HG03060 (cell line): Measurements from ENCODE around the gene GAS5.
"Not testable (repeated sequence)": the region's sequence is repeated elsewhere in the genome, so short reads cannot be mapped to it uniquely, and the experiment has no call there.

ENCODE experiments used
- ATAC-seq: cut with Tn5 transposase; IDR thresholded peaks from one replicate; pipeline ENCODE4 v1.9.1; 2021; ENCODE audit warnings: low read depth, moderate number of reproducible peaks; ENCODE audit not compliant: unreplicated experiment

Gene GAS5

GRCh38 chr1:173870252-173871075, 2.7 kb upstream of the GAS5 start:
- ATAC-seq = no peak

GRCh38 chr1:173869021-173869359, 1.2 kb upstream of the GAS5 start:
- ATAC-seq = no peak

- ATAC-seq = peak; percentile 23
Observed at GRCh38 chr1:173868266-173869020, 654 bp upstream of the GAS5 start, which contains the start of gene ZBTB37. ZBTB37 (plus strand) TSS chr1:173868380; CDS start chr1:173870226, 1,846 bp downstream.

- ATAC-seq = no peak
Observed at GRCh38 chr1:173867141-173867752, 542 bp downstream of the GAS5 start.

DNA sequence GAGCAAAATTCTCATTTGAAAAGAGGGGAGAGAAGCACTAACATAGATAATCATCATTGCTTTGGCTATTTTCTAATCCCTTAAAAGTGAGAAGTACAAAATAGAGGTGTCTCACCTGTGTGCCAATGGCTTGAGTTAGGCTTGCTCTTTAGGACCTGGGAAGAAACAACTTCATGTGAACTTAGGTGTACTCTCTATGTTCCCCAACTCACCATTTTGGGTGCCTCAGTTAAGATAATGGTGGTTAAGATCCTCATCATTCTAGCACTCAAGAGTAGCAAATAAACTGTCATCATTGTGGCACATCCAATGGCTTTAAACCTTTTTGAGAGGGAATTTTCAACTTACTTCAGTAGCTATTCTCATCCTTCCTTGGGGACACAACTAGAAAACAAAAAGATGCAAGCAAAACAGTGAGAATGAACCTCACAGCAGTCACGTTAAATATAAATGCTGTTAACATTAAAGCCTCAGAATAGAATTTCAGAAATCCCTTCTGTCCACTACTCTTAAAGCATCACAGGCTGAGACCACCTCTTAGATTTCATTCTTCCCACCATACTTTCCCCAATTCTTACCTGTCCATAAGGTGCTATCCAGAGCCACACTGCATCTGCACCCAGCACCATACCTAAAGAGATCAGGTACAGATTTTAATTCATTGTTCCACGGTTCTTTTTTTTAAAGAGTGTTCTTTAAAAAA, 1.2 kb downstream of the GAS5 start:
- ATAC-seq = no peak

- no peak for ATAC-seq
Observed at GRCh38 chr1:173865468-173866164, 2.2 kb downstream of the GAS5 start.

- no peak for ATAC-seq
Observed at GRCh38 chr1:173864179-173864867, 3.5 kb downstream of the GAS5 start.

DNA sequence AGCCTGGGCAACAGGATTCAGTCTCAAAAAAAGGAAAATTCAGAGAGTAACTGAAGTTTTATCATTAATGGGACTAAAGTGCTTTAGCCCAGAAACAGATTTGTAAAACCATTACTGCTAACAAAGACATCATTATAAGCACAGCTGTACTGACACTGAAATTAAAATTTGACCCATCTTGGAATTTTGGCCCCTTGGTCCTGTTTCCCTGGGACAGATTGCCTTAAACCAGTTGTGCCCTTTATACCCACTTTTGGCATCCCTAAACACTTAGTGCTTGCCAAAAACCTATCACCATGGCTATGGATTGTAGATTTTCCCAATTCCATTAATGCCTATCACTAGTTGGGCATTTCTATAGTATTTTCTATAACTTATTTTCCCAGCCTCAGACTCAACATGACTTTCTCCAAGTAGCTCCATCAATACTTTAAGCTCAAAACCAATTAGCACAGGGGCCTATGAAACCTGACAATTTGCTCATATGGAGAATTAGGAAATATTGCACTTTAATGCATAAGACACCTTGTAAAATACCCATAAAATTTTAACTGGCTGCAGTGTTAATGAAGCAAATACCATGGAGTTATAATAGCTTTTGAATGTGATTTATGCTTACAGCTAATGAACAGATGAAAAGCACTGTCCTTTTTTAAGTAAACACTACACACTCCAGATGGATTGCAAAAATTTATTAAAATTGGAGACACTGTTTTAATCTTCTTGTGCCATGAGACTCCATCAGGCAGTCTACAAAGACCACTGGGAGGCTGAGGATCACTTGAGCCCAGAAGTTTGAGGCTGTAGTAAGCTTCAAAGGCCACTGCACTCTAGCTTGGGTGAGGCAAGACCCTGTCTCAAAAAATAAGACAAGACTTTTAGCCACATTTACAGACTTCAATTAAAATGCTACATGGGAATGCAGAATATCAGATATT, 4.3 kb downstream of the GAS5 start:
- ATAC-seq = no peak

DNA sequence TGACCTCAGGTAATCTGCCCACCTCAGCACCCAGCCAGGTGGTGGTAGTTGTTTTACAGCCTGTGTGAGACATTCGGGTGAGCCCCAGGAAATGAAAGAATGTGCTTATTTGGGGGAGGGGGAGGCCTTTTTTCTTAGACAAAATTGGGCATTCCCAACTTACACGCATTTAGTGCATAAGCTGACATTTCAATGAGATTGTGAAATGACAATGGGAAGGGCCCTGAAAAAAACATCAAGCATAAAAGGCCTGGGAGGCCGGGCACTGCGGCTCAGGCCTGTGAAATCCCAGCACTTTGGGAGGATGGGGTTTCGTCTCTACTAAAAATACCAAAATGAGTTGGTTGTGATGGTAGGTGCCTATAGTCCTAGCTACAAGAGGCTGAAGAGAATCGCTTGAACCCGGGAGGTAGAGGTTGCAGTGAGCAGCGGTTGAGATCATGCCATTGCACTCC, 5.0 kb downstream of the GAS5 start:
- ATAC-seq = no peak

DNA sequence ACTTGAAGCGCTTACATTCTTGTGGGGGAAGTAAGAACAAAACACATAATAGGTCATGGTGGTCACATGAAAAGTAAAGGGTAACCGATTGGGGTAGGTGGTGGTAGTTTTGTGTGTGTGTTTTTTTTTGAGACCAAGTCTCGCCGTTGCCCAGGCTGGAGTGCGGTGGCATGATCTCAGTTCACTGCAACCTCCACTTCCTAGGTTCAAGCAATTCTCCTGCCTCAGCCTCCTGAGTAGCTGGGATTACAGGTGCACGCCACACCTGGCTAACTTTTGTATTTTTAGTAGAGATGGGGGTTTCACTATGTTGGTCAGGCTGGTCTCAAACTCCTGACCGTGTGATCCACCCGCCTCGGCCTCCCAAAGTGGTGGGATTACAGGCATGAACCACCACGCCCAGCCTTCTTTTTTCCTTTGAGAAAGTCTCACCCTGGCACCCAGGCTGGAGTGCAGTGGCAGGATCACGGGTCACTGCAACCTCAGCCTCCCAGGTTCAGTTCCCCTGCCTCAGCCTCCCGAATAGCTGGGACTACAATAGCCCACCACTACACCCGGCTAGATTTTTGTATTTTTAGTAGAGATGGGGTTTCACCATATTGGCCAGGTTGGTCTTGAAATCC, 5.5 kb downstream of the GAS5 start:
- ATAC-seq = not testable (repeated sequence)

GRCh38 chr1:173861731-173862145, 6.1 kb downstream of the GAS5 start:
- ATAC-seq = no peak

DNA sequence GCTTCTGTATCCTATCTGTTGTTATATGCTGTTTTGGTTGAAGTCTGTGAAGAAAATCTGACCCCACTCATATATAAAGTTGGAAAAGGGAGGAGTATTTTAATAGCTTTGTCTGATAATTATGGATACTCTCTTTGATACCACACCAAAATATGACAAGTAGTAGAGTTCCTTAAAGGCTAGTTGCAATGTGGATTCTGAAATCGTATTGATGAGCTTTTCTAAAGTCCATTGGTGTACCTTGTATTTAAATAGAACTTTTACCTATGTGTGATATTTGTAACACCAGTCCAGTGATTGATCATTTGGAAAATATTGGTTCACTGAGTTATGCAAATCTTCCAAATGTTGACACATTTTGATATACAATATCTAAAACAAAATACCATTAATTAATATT, 7.7 kb downstream of the GAS5 start:
- ATAC-seq = no peak

- ATAC-seq = not testable (repeated sequence)
Observed at GRCh38 chr1:173859547-173859946, 8.2 kb downstream of the GAS5 start.

GRCh38 chr1:173857363-173857917, 10.3 kb downstream of the GAS5 start:
- ATAC-seq = no peak

DNA sequence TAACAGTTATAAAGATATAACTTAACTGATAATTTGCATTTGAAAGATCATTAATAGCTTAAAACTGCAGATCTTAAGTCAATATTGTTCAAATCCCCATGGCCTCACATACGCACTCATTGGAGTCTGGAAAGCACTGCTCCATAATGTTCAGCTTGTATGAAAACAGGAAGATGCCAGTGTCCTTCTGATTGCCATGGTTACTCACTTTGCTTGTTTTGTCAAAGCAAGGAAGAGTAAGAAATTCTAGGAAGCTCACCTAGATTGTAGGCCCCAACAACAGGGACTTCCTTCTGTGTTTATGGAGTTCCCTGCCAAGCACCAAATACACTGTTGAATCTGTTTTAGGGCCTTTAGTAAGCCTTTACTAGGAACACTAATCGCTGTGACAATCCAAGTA, 10.9 kb downstream of the GAS5 start:
- ATAC-seq = no peak

DNA sequence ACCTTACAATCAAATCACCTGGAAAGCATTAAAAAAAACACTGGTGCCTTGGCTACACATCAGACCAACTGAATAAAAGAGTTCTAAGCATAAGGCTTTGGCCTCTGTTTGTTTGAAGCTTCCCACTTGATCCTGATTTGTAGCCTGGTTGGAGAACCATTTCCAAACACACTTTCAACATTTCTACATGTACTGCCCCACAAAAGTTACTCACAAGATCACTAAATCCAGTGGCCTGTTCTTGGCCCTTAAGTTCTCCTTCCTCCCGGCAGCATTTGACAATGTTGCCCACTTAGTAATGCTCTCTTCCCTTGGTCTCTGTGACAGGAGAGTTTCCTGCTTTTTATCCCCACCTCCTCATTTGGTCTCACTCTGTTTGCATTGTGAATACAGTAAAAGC, 11.8 kb downstream of the GAS5 start:
- no peak for ATAC-seq

- ATAC-seq = no peak
Observed at GRCh38 chr1:173853074-173853473, 14.7 kb downstream of the GAS5 start.

DNA sequence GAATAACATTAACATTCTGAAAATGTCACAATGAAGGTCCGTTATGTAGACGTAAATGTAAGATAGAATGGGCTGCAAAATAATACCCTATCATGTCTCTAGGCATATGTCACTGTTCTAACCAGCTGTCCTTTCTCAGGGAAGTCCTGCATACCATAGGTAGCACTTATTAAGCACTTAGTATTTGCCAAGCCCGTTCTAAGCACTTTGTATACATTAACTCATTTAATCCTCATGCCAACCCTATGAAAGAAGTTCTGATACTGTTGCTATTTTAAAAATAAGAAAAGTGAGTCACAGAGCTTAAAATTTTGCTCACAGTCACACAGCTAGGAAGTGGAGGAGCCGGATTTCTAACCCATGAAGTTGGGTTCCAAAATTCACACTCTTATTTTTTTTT, 15.7 kb downstream of the GAS5 start:
- ATAC-seq = no peak
